GM21528 (cell line): ENCODE results near the gene KIF16B.

Source experiments
- ATAC-seq: cut with Tn5 transposase; IDR thresholded peaks from one replicate; pipeline ENCODE4 v1.9.1; 2021; ENCODE audit warnings: mild to moderate bottlenecking, moderate library complexity; ENCODE audit not compliant: unreplicated experiment, low FRiP score

The KIF16B gene

GRCh38 chr20:16314320-16314719 lies 258.9 kb downstream of the KIF16B start:
- no peak for ATAC-seq

GRCh38 chr20:16313917-16314316 lies 259.3 kb downstream of the KIF16B start:
- ATAC-seq: no peak

- ATAC-seq: no peak
Measured at GRCh38 chr20:16312998-16313397, 260.2 kb downstream of the KIF16B start.

GRCh38 chr20:16311756-16312155 lies 261.5 kb downstream of the KIF16B start:
- no peak for ATAC-seq

- ATAC-seq: no peak
Measured at GRCh38 chr20:16308754-16309153, 264.5 kb downstream of the KIF16B start.

- ATAC-seq: no peak
Measured at GRCh38 chr20:16302818-16303217, 270.4 kb downstream of the KIF16B start.

GRCh38 chr20:16301986-16302385 lies 271.3 kb downstream of the KIF16B start:
- no peak for ATAC-seq

GRCh38 chr20:16299897-16300296 lies 273.4 kb downstream of the KIF16B start:
- no peak for ATAC-seq

- no peak for ATAC-seq
Measured at GRCh38 chr20:16296931-16297330, 276.3 kb downstream of the KIF16B start.

GRCh38 chr20:16295534-16295933 lies 277.7 kb downstream of the KIF16B start:
- ATAC-seq: no peak

GRCh38 chr20:16293590-16293989 lies 279.7 kb downstream of the KIF16B start:
- ATAC-seq: no peak

GRCh38 chr20:16292226-16292880 lies 280.9 kb downstream of the KIF16B start:
- ATAC-seq: no peak

- ATAC-seq: no peak
Measured at GRCh38 chr20:16290358-16290757, 282.9 kb downstream of the KIF16B start.

- no peak for ATAC-seq
Measured at GRCh38 chr20:16287776-16288175, 285.5 kb downstream of the KIF16B start.

- no peak for ATAC-seq
Measured at GRCh38 chr20:16286601-16287000, 286.6 kb downstream of the KIF16B start.

GRCh38 chr20:16284385-16285100 lies 288.7 kb downstream of the KIF16B start:
- ATAC-seq: no peak

- ATAC-seq: no peak
Measured at GRCh38 chr20:16283978-16284377, 289.3 kb downstream of the KIF16B start.

- ATAC-seq: no peak
Measured at GRCh38 chr20:16283307-16283706, 289.9 kb downstream of the KIF16B start.

- ATAC-seq: no peak
Measured at GRCh38 chr20:16280219-16280618, 293.0 kb downstream of the KIF16B start.

GRCh38 chr20:16279320-16279719 lies 293.9 kb downstream of the KIF16B start:
- no peak for ATAC-seq

GRCh38 chr20:16273812-16274555 lies 299.3 kb downstream of the KIF16B start:
- ATAC-seq: no peak
